Hippocampal formation (tissue), 2 donors: ENCODE data around the gene WBP2.

Experiments
- DNase-seq, 2 donors: peaks; one replicate each; lab custom pipeline; 2025; lab: John Stamatoyannopoulos, UW

Gene WBP2

GRCh38 chr17:75845058-75845711, 9.9 kb downstream of the WBP2 start:
- peak in 1 of 2 donors; percentile 64 for DNase-seq

GRCh38 chr17:75844530-75845057, 10.5 kb downstream of the WBP2 start:
- no peak for DNase-seq

- no peak for DNase-seq
These were observed 11.3 kb downstream of the WBP2 start, which contains the start of gene UNC13D for GRCh38 chr17:75843577-75844529. Gene UNC13D, minus strand, starts transcription at chr17:75844404. Its CDS starts 67 bp downstream, at chr17:75844337.

- DNase-seq: no peak
These were observed 12.1 kb downstream of the WBP2 start for GRCh38 chr17:75842963-75843576.

GRCh38 chr17:75842411-75842810, 12.7 kb downstream of the WBP2 start:
- DNase-seq: no peak

- no peak for DNase-seq
These were observed 14.4 kb downstream of the WBP2 start for GRCh38 chr17:75840799-75841164.

- DNase-seq: no peak
These were observed 15.0 kb downstream of the WBP2 start for GRCh38 chr17:75839942-75840798.

- DNase-seq: no peak
These were observed 16.7 kb downstream of the WBP2 start for GRCh38 chr17:75838410-75838809.

GRCh38 chr17:75837899-75838298, 17.2 kb downstream of the WBP2 start:
- no peak for DNase-seq

GRCh38 chr17:75836605-75837004, 18.5 kb downstream of the WBP2 start:
- DNase-seq: no peak

GRCh38 chr17:75835654-75835987, 19.5 kb downstream of the WBP2 start:
- DNase-seq: no peak

GRCh38 chr17:75834928-75835653, 20.0 kb downstream of the WBP2 start:
- no peak for DNase-seq

- DNase-seq: peak in 1 of 2 donors; percentile 61
These were observed 20.7 kb downstream of the WBP2 start for GRCh38 chr17:75834279-75834920.

- no peak for DNase-seq
These were observed 22.3 kb downstream of the WBP2 start for GRCh38 chr17:75832652-75833400.

- DNase-seq: no peak
These were observed 22.9 kb downstream of the WBP2 start for GRCh38 chr17:75832164-75832651.

GRCh38 chr17:75831032-75831571, 24.0 kb downstream of the WBP2 start:
- DNase-seq: no peak

GRCh38 chr17:75830164-75831031, 24.7 kb downstream of the WBP2 start:
- DNase-seq: no peak

GRCh38 chr17:75829747-75830146, 25.4 kb downstream of the WBP2 start:
- no peak for DNase-seq
